Skeletal muscle tissue (tissue), 4 donors: ENCODE measurements around the gene ALOX12. TPM values are rescaled to one million over a fixed set of nuclear protein-coding genes. Genes with fewer than 3 reads are reported as not detected.
"Not testable (repeated sequence)": the region's sequence is repeated elsewhere in the genome, so short reads cannot be mapped to it uniquely, and the experiment has no call there.

Source experiments
- H3K27ac ChIP-seq: one replicate; pipeline ENCODE4 v1.7.0; 2013; ENCODE audit warnings: mild to moderate bottlenecking, low read depth, low read length, inconsistent platforms
- H3K27me3 ChIP-seq, 3 donors: one replicate each; pipeline ENCODE4 v1.7.0; 2013; ENCODE audit warnings: low read length in 3 of 3; ENCODE audit not compliant: control insufficient read depth in 3 of 3, insufficient read depth in 3 of 3
- H3K36me3 ChIP-seq, 3 donors: one replicate each; pipeline ENCODE4 v1.7.0; 2013; ENCODE audit warnings: low read length in 3 of 3; ENCODE audit not compliant: control insufficient read depth in 3 of 3, insufficient read depth in 3 of 3
- H3K4me1 ChIP-seq, 3 donors: one replicate each; pipeline ENCODE4 v1.7.0; 2013; ENCODE audit warnings: low read length in 3 of 3, mild to moderate bottlenecking in 3 of 3; ENCODE audit not compliant: control insufficient read depth in 3 of 3, insufficient read depth in 3 of 3
- H3K4me3 ChIP-seq, 3 donors: one replicate each; pipeline ENCODE4 v1.7.0; 2013; ENCODE audit warnings: low read length in 3 of 3
- H3K9ac ChIP-seq, 3 donors: one replicate each; pipeline ENCODE4 v1.7.0; 2013; ENCODE audit warnings: low read length in 3 of 3, mild to moderate bottlenecking in 3 of 3, moderate library complexity in 2 of 3, low read depth in 1 of 3
- H3K9me3 ChIP-seq, 3 donors: one replicate each; pipeline ENCODE4 v1.7.0; 2013; ENCODE audit warnings: low read length in 3 of 3; ENCODE audit not compliant: control insufficient read depth in 3 of 3
- total RNA-seq: library from RNA; depleted of rRNA; stranded (reverse); fragments of >200 nt; gene quantifications from one replicate; pipeline ENCODE4 v1.2.3, GENCODE V29; 2014
- donor health status: Osteomylitis.

The ALOX12 gene, protein sequence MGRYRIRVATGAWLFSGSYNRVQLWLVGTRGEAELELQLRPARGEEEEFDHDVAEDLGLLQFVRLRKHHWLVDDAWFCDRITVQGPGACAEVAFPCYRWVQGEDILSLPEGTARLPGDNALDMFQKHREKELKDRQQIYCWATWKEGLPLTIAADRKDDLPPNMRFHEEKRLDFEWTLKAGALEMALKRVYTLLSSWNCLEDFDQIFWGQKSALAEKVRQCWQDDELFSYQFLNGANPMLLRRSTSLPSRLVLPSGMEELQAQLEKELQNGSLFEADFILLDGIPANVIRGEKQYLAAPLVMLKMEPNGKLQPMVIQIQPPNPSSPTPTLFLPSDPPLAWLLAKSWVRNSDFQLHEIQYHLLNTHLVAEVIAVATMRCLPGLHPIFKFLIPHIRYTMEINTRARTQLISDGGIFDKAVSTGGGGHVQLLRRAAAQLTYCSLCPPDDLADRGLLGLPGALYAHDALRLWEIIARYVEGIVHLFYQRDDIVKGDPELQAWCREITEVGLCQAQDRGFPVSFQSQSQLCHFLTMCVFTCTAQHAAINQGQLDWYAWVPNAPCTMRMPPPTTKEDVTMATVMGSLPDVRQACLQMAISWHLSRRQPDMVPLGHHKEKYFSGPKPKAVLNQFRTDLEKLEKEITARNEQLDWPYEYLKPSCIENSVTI
- total RNA-seq, result not detected

- Histone ChIP-seq H3K9ac (peak within 1 kb of the TSS in 1 of 3 donors; percentile 25), H3K27me3 (peaks cover 0 to 8% (median 3%) of the 10 kb centered on the region in 3 donors), H3K9me3 (no peaks in the 10 kb centered on the region), H3K27ac (no peak within 1 kb of the TSS), H3K4me3 (peak within 1 kb of the TSS in 1 of 3 donors; percentile 22), H3K4me1 (peaks cover 0 to 3% (median 0%) of the 10 kb centered on the region in 3 donors), H3K36me3 (peaks cover 11 to 21% (median 11%) of the 10 kb centered on the region in 3 donors)
Measured at GRCh38 chr17:6995500-6996255, at the start of gene ALOX12. Gene ALOX12, plus strand, starts transcription at chr17:6996049. Its CDS starts 69 bp downstream, at chr17:6996118.

DNA sequence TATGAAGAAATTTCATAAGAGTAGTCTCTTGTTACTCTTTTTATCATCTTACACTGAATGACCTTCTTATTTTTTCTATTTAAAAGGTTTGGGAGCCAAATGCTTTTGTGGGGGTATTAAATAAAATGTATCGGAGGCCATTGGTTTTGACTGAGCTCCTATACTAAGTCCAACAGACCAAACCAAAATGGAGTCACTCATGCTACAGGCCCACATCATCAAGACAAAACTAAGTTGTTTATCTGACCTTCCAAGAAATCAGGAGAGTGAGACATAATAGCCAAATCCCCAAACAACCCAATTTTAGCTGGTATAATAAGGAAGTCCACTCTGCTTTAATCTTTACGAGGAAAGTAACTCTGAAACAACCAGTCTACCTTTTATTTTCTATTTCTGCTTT is 48.1 kb upstream of the ALOX12 start:
- Histone ChIP-seq H3K36me3 (no peaks in the 10 kb centered on the region), H3K9ac (no peak overlapping the region), H3K4me3 (no peak overlapping the region), H3K27me3 (no peaks in the 10 kb centered on the region), H3K4me1 (peaks cover 0 to 3% (median 0%) of the 10 kb centered on the region in 3 donors), H3K27ac (no peak overlapping the region), H3K9me3 (no peaks in the 10 kb centered on the region)

GRCh38 chr17:6948562-6948961 is 47.3 kb upstream of the ALOX12 start:
- H3K27ac ChIP-seq, result no peak overlapping the region
- no peaks in the 10 kb centered on the region for H3K36me3 ChIP-seq
- H3K4me3 ChIP-seq, result no peak overlapping the region
- H3K27me3 ChIP-seq, result no peaks in the 10 kb centered on the region
- H3K4me1 ChIP-seq, result peaks cover 0 to 3% (median 0%) of the 10 kb centered on the region in 3 donors
- H3K9me3 ChIP-seq, result no peaks in the 10 kb centered on the region
- H3K9ac ChIP-seq, result no peak overlapping the region

GRCh38 chr17:6948976-6949375 is 46.9 kb upstream of the ALOX12 start:
- Histone ChIP-seq H3K4me1 (peaks cover 0 to 3% (median 0%) of the 10 kb centered on the region in 3 donors), H3K36me3 (no peaks in the 10 kb centered on the region), H3K9me3 (no peaks in the 10 kb centered on the region), H3K4me3 (no peak overlapping the region), H3K27ac (no peak overlapping the region), H3K9ac (no peak overlapping the region), H3K27me3 (no peaks in the 10 kb centered on the region)

DNA sequence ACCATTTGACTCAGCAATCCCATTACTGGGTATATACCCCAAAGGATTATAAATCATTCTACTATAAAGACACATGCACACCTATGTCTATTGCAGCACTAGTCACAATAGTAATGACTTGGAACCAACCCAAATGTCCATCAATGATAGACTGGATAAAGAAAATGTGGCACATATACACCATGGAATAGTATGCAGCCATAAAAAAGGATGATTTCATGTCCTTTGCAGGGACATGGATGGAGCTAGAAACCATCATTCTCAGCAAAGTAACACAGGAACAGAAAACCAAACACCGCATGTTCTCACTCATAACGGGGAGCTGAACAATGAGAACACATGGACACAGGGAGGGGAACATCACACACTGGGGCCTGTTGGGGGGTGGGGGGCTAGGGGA is 44.9 kb upstream of the ALOX12 start:
- H3K27me3 ChIP-seq, H3K9ac ChIP-seq, H3K27ac ChIP-seq, H3K4me3 ChIP-seq, H3K9me3 ChIP-seq, H3K36me3 ChIP-seq, H3K4me1 ChIP-seq: not testable (repeated sequence)

- Histone ChIP-seq H3K4me3 (no peak overlapping the region), H3K36me3 (no peaks in the 10 kb centered on the region), H3K9ac (no peak overlapping the region), H3K4me1 (peaks cover 0 to 3% (median 0%) of the 10 kb centered on the region in 3 donors), H3K9me3 (no peaks in the 10 kb centered on the region), H3K27ac (no peak overlapping the region), H3K27me3 (no peaks in the 10 kb centered on the region)
Measured at GRCh38 chr17:6953689-6954088, 42.2 kb upstream of the ALOX12 start.

GRCh38 chr17:6959700-6960099 is 36.1 kb upstream of the ALOX12 start:
- Histone ChIP-seq H3K9ac (no peak overlapping the region), H3K27ac (no peak overlapping the region), H3K4me1 (no peaks in the 10 kb centered on the region), H3K36me3 (no peaks in the 10 kb centered on the region), H3K4me3 (no peak overlapping the region), H3K27me3 (peaks cover 0 to 4% (median 0%) of the 10 kb centered on the region in 3 donors), H3K9me3 (peaks cover 0 to 4% (median 0%) of the 10 kb centered on the region in 3 donors)

DNA sequence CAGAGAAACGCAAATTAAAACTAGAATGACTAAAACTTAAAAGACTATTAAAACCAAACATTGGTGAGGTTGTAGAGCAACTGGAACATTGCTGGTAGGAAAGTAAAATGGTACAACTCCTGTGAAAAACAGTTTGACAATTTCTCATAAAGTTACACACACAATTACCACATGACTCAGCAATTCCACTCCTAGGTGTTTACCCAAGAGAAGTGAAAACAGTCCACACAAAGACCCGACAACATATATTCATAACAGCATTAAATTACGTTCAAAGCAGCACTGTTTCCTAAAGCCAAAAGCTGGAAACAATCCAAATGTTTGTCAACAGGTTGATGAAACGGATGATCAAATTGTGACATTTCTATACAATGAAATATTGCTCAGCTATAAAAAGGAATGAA is 26.5 kb upstream of the ALOX12 start:
- Histone ChIP-seq H3K9me3 (no peaks in the 10 kb centered on the region), H3K36me3 (no peaks in the 10 kb centered on the region), H3K4me3 (no peak overlapping the region)

DNA sequence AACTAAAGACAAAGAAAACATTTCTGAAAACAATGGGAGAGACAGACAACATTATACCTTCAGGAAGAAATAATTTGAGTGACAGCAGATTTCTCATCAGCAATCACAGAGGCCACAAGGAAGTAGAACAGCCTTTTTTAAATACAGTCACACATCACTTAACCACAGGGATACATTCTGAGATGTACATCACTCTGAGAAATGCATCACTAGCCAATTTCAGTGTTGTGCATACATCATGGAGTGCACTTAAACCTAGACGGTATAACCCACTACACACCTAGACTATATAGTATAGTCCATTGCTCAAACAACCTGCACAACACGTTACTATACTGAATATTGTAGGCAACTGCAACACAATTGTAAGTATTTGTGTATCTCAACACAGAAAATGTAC is 24.9 kb upstream of the ALOX12 start:
- no peaks in the 10 kb centered on the region for H3K9me3 ChIP-seq
- no peak overlapping the region for H3K4me3 ChIP-seq
- H3K27ac ChIP-seq, result no peak overlapping the region
- H3K36me3 ChIP-seq, result no peaks in the 10 kb centered on the region
- no peaks in the 10 kb centered on the region for H3K27me3 ChIP-seq
- H3K9ac ChIP-seq, result no peak overlapping the region
- H3K4me1 ChIP-seq, result no peaks in the 10 kb centered on the region

More for the DNA sequence above, 26.5 kb upstream of the ALOX12 start:
- Histone ChIP-seq H3K9ac (no peak overlapping the region), H3K27ac (no peak overlapping the region), H3K4me1 (no peaks in the 10 kb centered on the region), H3K27me3 (no peaks in the 10 kb centered on the region)
